OCI-LY3 (cell line): ENCODE results near the gene NYNRIN.

Experiments used
- H2AFZ ChIP-seq: fragments of 200-600, 300-600 bp; shearing (Covaris generic); 2 replicates; pipeline ENCODE4 v1.6.0; 2014; ENCODE audit warnings: antibody characterized with exemption, low read depth, low read length
- H3K27ac ChIP-seq: fragments of 200-600, 300-600 bp; sonication (generic); 2 replicates; pipeline ENCODE4 v1.5.1; 2014; ENCODE audit warnings: mild to moderate bottlenecking, low read length, moderate library complexity, mixed read lengths
- H3K27me3 ChIP-seq: fragments of 200-600, 300-600 bp; sonication (generic); 2 replicates; pipeline ENCODE4 v1.6.1; 2014; ENCODE audit warnings: low read depth, low read length, mixed read lengths
- H3K36me3 ChIP-seq: fragments of 200-600, 300-600 bp; sonication (generic); replicated peaks from 2 replicates; pipeline ENCODE3; 2014; ENCODE audit warnings: low read depth, low read length, mixed read lengths
- H3K4me1 ChIP-seq: fragments of 300-600, 200-600 bp; sonication (generic); 2 replicates; pipeline ENCODE4 v1.6.1; 2014; ENCODE audit warnings: low read length, mixed read lengths
- H3K4me2 ChIP-seq: fragments of 200-600, 300-600 bp; sonication (generic); 2 replicates; pipeline ENCODE4 v1.6.1; 2014; ENCODE audit warnings: low read length, mixed read lengths
- H3K4me3 ChIP-seq: fragments of 300-600, 200-600 bp; sonication (generic); 2 replicates; pipeline ENCODE4 v1.5.1; 2014; ENCODE audit warnings: antibody characterized with exemption, mild to moderate bottlenecking, low read length, moderate library complexity
- H3K79me2 ChIP-seq: fragments of 300-600, 200-600 bp; shearing (Covaris generic); 2 replicates; pipeline ENCODE4 v1.6.1; 2014; ENCODE audit warnings: mild to moderate bottlenecking, low read length, mixed read lengths
- H3K9ac ChIP-seq: fragments of 300-600, 200-600 bp; shearing (Covaris generic); 2 replicates; pipeline ENCODE4 v1.6.0; 2014; ENCODE audit warnings: mild to moderate bottlenecking, low read length, moderate library complexity
- H3K9me3 ChIP-seq: fragments of 200-600, 300-600 bp; shearing (Covaris generic); 2 replicates; pipeline ENCODE4 v1.6.1; 2014; ENCODE audit warnings: low read length, mixed read lengths; ENCODE audit not compliant: insufficient read depth
- H4K20me1 ChIP-seq: fragments of 200-600, 300-600 bp; sonication (generic); 2 replicates; pipeline ENCODE4 v1.6.1; 2016; ENCODE audit warnings: low read length, mixed read lengths; ENCODE audit not compliant: insufficient read depth
- CTCF ChIP-seq: fragments of 200-600, 300-600 bp; sonication (generic); IDR thresholded peaks from 2 replicates; pipeline ENCODE4 v1.5.1; 2014; ENCODE audit warnings: antibody characterized with exemption, low read length, low read depth
- EZH2phosphoT487 ChIP-seq: fragments of 200-600 bp; shearing (Covaris generic); IDR thresholded peaks from 2 replicates; pipeline ENCODE4 v1.6.1; 2018; ENCODE audit warnings: antibody characterized with exemption, mixed run types, low read depth

The NYNRIN gene

GRCh38 chr14:24425704-24426103 lies 26.9 kb downstream of the NYNRIN start:
- no peaks in the 10 kb centered on the region for H3K36me3 ChIP-seq
- H3K4me2 ChIP-seq: no peak overlapping the region
- H3K9ac ChIP-seq: no peak overlapping the region
- no peak for TF ChIP-seq EZH2phosphoT487
- TF ChIP-seq CTCF: no peak
- no peaks in the 10 kb centered on the region for H3K27me3 ChIP-seq
- H3K79me2 ChIP-seq: peaks cover 9% of the 10 kb centered on the region
- H4K20me1 ChIP-seq: no peaks in the 10 kb centered on the region
- no peak overlapping the region for H2AFZ ChIP-seq
- H3K4me3 ChIP-seq: no peak overlapping the region
- H3K27ac ChIP-seq: no peak overlapping the region
- H3K9me3 ChIP-seq: no peaks in the 10 kb centered on the region
- peaks cover 7% of the 10 kb centered on the region for H3K4me1 ChIP-seq

GRCh38 chr14:24426150-24426911 lies 27.5 kb downstream of the NYNRIN start:
- H3K9me3 ChIP-seq: no peaks in the 10 kb centered on the region
- no peak overlapping the region for H3K27ac ChIP-seq
- no peak for TF ChIP-seq CTCF
- TF ChIP-seq EZH2phosphoT487: no peak
- H3K36me3 ChIP-seq: peaks cover 3% of the 10 kb centered on the region
- no peak overlapping the region for H3K4me3 ChIP-seq
- H3K79me2 ChIP-seq: peaks cover 15% of the 10 kb centered on the region
- H3K9ac ChIP-seq: no peak overlapping the region
- H4K20me1 ChIP-seq: 0 out of 2 replicates have a peak, but pooled peaks cover 2% of the 10 kb centered on the region
- no peak overlapping the region for H2AFZ ChIP-seq
- no peaks in the 10 kb centered on the region for H3K27me3 ChIP-seq
- H3K4me1 ChIP-seq: peaks cover 12% of the 10 kb centered on the region
- H3K4me2 ChIP-seq: no peak overlapping the region

GRCh38 chr14:24426912-24427536 lies 28.2 kb downstream of the NYNRIN start:
- no peak overlapping the region for H3K9ac ChIP-seq
- H3K4me1 ChIP-seq: peaks cover 15% of the 10 kb centered on the region
- H3K27me3 ChIP-seq: no peaks in the 10 kb centered on the region
- H3K27ac ChIP-seq: no peak overlapping the region
- peaks cover 6% of the 10 kb centered on the region for H3K36me3 ChIP-seq
- H2AFZ ChIP-seq: no peak overlapping the region
- 0 out of 2 replicates have a peak, but pooled peaks cover 5% of the 10 kb centered on the region for H4K20me1 ChIP-seq
- H3K9me3 ChIP-seq: no peaks in the 10 kb centered on the region
- H3K4me3 ChIP-seq: no peak overlapping the region
- TF ChIP-seq EZH2phosphoT487: no peak
- no peak for TF ChIP-seq CTCF
- no peak overlapping the region for H3K4me2 ChIP-seq
- peaks cover 18% of the 10 kb centered on the region for H3K79me2 ChIP-seq
